Gastrocnemius medialis (tissue), 4 donors: ENCODE results near the gene TRAPPC2L.

Source experiments
- CTCF ChIP-seq, 5 experiments: fragments of 450-650 bp in 3 of 5; fragments of 200-600 bp in 2 of 5; sonication (generic) in 2 of 5; IDR thresholded peaks in 4 of 5; conservative IDR thresholded peaks in 1 of 5; 1 replicate in 4 of 5; 2 replicates in 1 of 5; pipeline ENCODE4 v1.5.1; 2016 to 2019; ENCODE audit warnings: antibody characterized with exemption in 5 of 5, mild to moderate bottlenecking in 3 of 5, moderate library complexity in 3 of 5
- POLR2A ChIP-seq, 2 donors: fragments of 450-650 bp; IDR thresholded peaks; one replicate each; pipeline ENCODE4 v1.6.1; 2017; ENCODE audit warnings: antibody characterized with exemption in 2 of 2, mild to moderate bottlenecking in 2 of 2, moderate library complexity in 2 of 2

- no peak for TF ChIP-seq POLR2A (IDR thresholded peaks at IDR 0.05)
- no peak for TF ChIP-seq CTCF (IDR thresholded peaks at IDR 0.05 in 4 of 5, conservative IDR thresholded peaks at IDR 0.05 in 1 of 5)
Measured at GRCh38 chr16:88834670-88835069, 22.3 kb upstream of the TRAPPC2L start.
